NB4 (cell line): ENCODE results near the gene INTS11.

Experiments
- DNase-seq: peaks from one replicate; pipeline ENCODE4 v3.0.0; 2010; ENCODE audit warnings: low read depth
- H3K4me3 ChIP-seq: one replicate; pipeline ENCODE4 v1.5.1; 2011; ENCODE audit warnings: mild to moderate bottlenecking, low read depth, low read length, moderate library complexity
- CTCF ChIP-seq: IDR thresholded peaks from one replicate; pipeline ENCODE4 v1.5.1; 2012; ENCODE audit warnings: low read depth, low read length
- MAX ChIP-seq: IDR thresholded peaks from 2 replicates; pipeline ENCODE4 v1.6.1; 2011; ENCODE audit warnings: low read depth, low read length
- MYC ChIP-seq: IDR thresholded peaks from 2 replicates; pipeline ENCODE4 v1.6.1; 2011; ENCODE audit warnings: low read depth, low read length
- POLR2A ChIP-seq: IDR thresholded peaks from 2 replicates; pipeline ENCODE4 v1.6.1; 2011; ENCODE audit warnings: mild to moderate bottlenecking; ENCODE audit not compliant: insufficient read length; ENCODE audit errors: extremely low read depth

The INTS11 gene

GRCh38 chr1:1297802-1298424 is 26.5 kb downstream of the INTS11 start:
- DNase-seq = no peak
- H3K4me3 ChIP-seq = no peak overlapping the region
- TF ChIP-seq MAX (no peak), POLR2A (no peak), CTCF (no peak), MYC (no peak)

- H3K4me3 ChIP-seq = no peak overlapping the region
- TF ChIP-seq MYC (no peak), CTCF (no peak), MAX (no peak), POLR2A (no peak)
- no peak for DNase-seq
These were observed 28.1 kb downstream of the INTS11 start for GRCh38 chr1:1296070-1297061.

GRCh38 chr1:1295154-1295923 is 29.1 kb downstream of the INTS11 start:
- no peak for DNase-seq
- TF ChIP-seq POLR2A = no peak
- no peak for TF ChIP-seq MYC
- TF ChIP-seq CTCF = no peak
- TF ChIP-seq MAX = no peak
- no peak overlapping the region for H3K4me3 ChIP-seq

DNA sequence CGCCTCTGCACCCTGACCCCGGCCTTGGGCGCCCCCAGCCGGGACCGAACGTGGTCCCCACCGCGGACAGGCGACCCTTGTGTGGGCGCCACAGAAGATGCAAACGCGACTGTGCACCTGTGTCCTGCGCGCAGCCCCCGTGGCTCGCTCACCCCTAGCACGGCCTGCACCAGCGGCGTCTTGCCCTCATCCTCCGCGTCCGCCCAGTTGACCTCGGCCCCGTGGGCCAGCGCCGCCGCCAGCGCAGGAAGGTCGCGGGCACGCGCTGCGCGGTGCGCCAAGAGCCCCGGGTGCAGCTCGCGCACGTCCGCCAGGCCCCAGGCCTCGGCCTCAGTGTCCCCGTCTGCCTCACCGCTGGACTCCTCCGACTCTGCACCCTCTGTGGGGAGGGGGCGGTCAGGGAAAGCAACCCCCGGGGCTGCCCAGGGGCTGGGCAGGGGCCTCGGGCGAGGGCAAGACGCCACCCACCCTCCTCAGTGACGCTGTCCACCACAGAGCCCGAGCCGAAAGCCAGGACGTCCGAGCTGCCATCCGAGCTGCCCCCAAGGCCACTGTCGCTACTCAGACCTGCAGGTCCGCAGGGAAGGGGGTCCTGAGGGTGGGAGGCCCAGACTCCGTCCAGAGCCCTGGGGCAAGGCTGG is 30.1 kb downstream of the INTS11 start:
- H3K4me3 ChIP-seq = no peak overlapping the region
- TF ChIP-seq MAX (no peak), MYC (no peak), POLR2A (no peak), CTCF (no peak)
- DNase-seq = no peak
